K562 (cell line): Measurements from ENCODE around the gene HPCAL1. TPM values are rescaled to one million over a fixed set of nuclear protein-coding genes. Genes with fewer than 3 reads are reported as not detected.
A peak's percentile ranks its signal among the peaks of the same experiment; 100 is the strongest.

ENCODE experiments used
- HNRNPL ChIP-seq: fragments of 200-400 bp; formaldehyde crosslinking; IDR thresholded peaks from 2 replicates; pipeline ENCODE4 v1.6.1; 2017; ENCODE audit warnings: low read depth, mild to moderate bottlenecking, low read length
- IRF1 ChIP-seq: sonication (generic); formaldehyde crosslinking; IDR thresholded peaks from 2 replicates; pipeline ENCODE4 v1.8.0; 2022; ENCODE audit warnings: missing genetic modification reagents, mild to moderate bottlenecking, borderline replicate concordance
- MTA2 ChIP-seq: fragments of 450-650 bp; IDR thresholded peaks from 2 replicates; pipeline ENCODE4 v1.6.1; 2016; ENCODE audit warnings: low read depth
- NCOA2 ChIP-seq, 2 experiments: fragments of 450-650 bp; IDR thresholded peaks; 2 replicates each; pipeline ENCODE4 v1.6.1; 2018; ENCODE audit warnings: mild to moderate bottlenecking in 2 of 2, moderate library complexity in 1 of 2; ENCODE audit not compliant: partially characterized antibody in 2 of 2
- NR2C1 ChIP-seq, 2 experiments: fragments of 450-650 bp; IDR thresholded peaks; 2 replicates each; pipeline ENCODE4 v1.6.1; 2017; ENCODE audit warnings: mild to moderate bottlenecking in 2 of 2, antibody characterized with exemption in 1 of 2, inconsistent platforms in 1 of 2, missing compliant biosample characterization in 1 of 2, missing genetic modification characterization in 1 of 2
- PBX2 ChIP-seq, 2 experiments: IDR thresholded peaks in 1 of 2; conservative IDR thresholded peaks in 1 of 2; 2 replicates each; pipeline ENCODE4 v1.6.1; 2016; ENCODE audit warnings: low read depth in 2 of 2, mild to moderate bottlenecking in 1 of 2, missing compliant biosample characterization in 1 of 2, missing genetic modification characterization in 1 of 2, moderate library complexity in 1 of 2
- PTRF ChIP-seq: fragments of 450-650 bp; IDR thresholded peaks from 2 replicates; pipeline ENCODE4 v1.6.1; 2016; ENCODE audit warnings: mild to moderate bottlenecking, missing genetic modification characterization, missing compliant biosample characterization
- RAD21 ChIP-seq, 2 experiments: fragments of 250-450 bp in 1 of 2; fragments of 450-650 bp in 1 of 2; sonication (Bioruptor Pico) in 1 of 2; formaldehyde crosslinking in 1 of 2; IDR thresholded peaks in 1 of 2; conservative IDR thresholded peaks in 1 of 2; 2 replicates each; pipeline versions ENCODE4 v1.4.0 to v1.8.0; 2020 to 2022; ENCODE audit warnings: mild to moderate bottlenecking in 2 of 2, moderate library complexity in 1 of 2
- STAT5A ChIP-seq: IDR thresholded peaks from 2 replicates; pipeline ENCODE4 v1.6.1; 2012; ENCODE audit warnings: low read length, inconsistent platforms, borderline replicate concordance
- ZBTB1 ChIP-seq: sonication (generic); formaldehyde crosslinking; IDR thresholded peaks from 2 replicates; pipeline ENCODE4 v1.8.1; 2023; ENCODE audit warnings: missing genetic modification reagents, low read depth, mild to moderate bottlenecking, borderline replicate concordance
- ZNF12 ChIP-seq: sonication (generic); formaldehyde crosslinking; IDR thresholded peaks from 2 replicates; pipeline ENCODE4 v1.4.0; 2020; ENCODE audit warnings: mild to moderate bottlenecking, missing genetic modification reagents
- ZNF41 ChIP-seq: fragments of 250-450 bp; sonication (Bioruptor Pico); conservative IDR thresholded peaks from 2 replicates; pipeline ENCODE4 v1.4.0; 2020; ENCODE audit warnings: mild to moderate bottlenecking
- ZNF436 ChIP-seq: fragments of 250-450, 450-650 bp; sonication (Bioruptor Pico); formaldehyde crosslinking; IDR thresholded peaks from 2 replicates; pipeline ENCODE4 v1.7.0; 2020; ENCODE audit warnings: mild to moderate bottlenecking
- ZNF449 ChIP-seq: fragments of 250-450 bp; sonication (Bioruptor Pico); IDR thresholded peaks from 2 replicates; pipeline ENCODE4 v1.8.0; 2022; ENCODE audit warnings: moderate library complexity, mild to moderate bottlenecking, inconsistent platforms
- polyA plus RNA-seq, 8 experiments: library from polyadenylated mRNA; depleted of rRNA in 4 of 8; stranded (reverse) in 5 of 8; unstranded in 3 of 8; fragments of >200 nt; fragmentation: Nextera tagmentation in 2 of 8; fragmentation: Illumina TruSeq in 1 of 8; extraction: Ambion mirVana in 2 of 8; extraction: Trizol in 1 of 8; gene quantifications; 2 replicates each; pipeline versions ENCODE4 v1.2.1 to v1.2.3, GENCODE V29; 2011 to 2014; ENCODE audit warnings: inconsistent platforms in 1 of 8, missing spikeins in 1 of 8
- total RNA-seq, 7 experiments: library from RNA; depleted of rRNA in 6 of 7; stranded (reverse); fragments of >200 nt in 6 of 7; fragmentation: Illumina TruSeq in 2 of 7; extraction: Trizol in 2 of 7; gene quantifications; 2 replicates each; pipeline versions ENCODE4 v1.2.1 to v1.2.3, GENCODE V29; 2011 to 2021; ENCODE audit warnings: low replicate concordance in 1 of 7
- TF ChIP-seq, protein P1 (sequence below): fragments of 250-450 bp; sonication (Bioruptor Pico); IDR thresholded peaks from 2 replicates; pipeline ENCODE4 v1.8.0; 2021; ENCODE audit warnings: borderline replicate concordance, mild to moderate bottlenecking, moderate library complexity; ENCODE audit not compliant: poor library complexity, severe bottlenecking
- TF ChIP-seq, protein P2 (sequence below): fragments of 200-800 bp; sonication (Bioruptor generic); IDR thresholded peaks from 2 replicates; pipeline ENCODE4 v1.6.1; 2017; ENCODE audit warnings: missing genetic modification characterization, missing compliant biosample characterization

The HPCAL1 gene
- total and polyA plus RNA-seq, 9 of the 15 experiments (the other 6 are each of a cell fraction or from before 2014, with no cell fraction given) = 2.7 to 65.5 (median 23.9) TPM

- TF ChIP-seq NCOA2 (IDR thresholded peaks at IDR 0.05; ENCODE audit: partially characterized antibody in 2 of 2) = no peak
- TF ChIP-seq STAT5A = no peak
- TF ChIP-seq PBX2 (CRISPR knock-in tag; IDR thresholded peaks at IDR 0.05; ENCODE audit: low read depth) = no peak
- no peak for TF ChIP-seq PBX2 (tag; conservative IDR thresholded peaks at IDR 0.05; ENCODE audit: low read depth)
- no peak for TF ChIP-seq ZNF12 (CRISPR knock-in tag)
- TF ChIP-seq ZNF449 (CRISPR knock-in tag) = no peak
- TF ChIP-seq, protein P1, sequence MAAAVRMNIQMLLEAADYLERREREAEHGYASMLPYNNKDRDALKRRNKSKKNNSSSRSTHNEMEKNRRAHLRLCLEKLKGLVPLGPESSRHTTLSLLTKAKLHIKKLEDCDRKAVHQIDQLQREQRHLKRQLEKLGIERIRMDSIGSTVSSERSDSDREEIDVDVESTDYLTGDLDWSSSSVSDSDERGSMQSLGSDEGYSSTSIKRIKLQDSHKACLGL (CRISPR knock-in tag) = no peak
- TF ChIP-seq HNRNPL = no peak
- TF ChIP-seq NR2C1 (IDR thresholded peaks at IDR 0.05) = no peak
- TF ChIP-seq NR2C1 (tag; IDR thresholded peaks at IDR 0.05) = no peak; the same call in 1 of the 2 replicates
- TF ChIP-seq IRF1 (CRISPR knock-in tag) = no peak
- TF ChIP-seq MTA2 = no peak
- no peak for TF ChIP-seq ZBTB1 (CRISPR knock-in tag)
- no peak for TF ChIP-seq ZNF41 (CRISPR knock-in tag)
- no peak for TF ChIP-seq PTRF (tag)
- TF ChIP-seq, protein P2, sequence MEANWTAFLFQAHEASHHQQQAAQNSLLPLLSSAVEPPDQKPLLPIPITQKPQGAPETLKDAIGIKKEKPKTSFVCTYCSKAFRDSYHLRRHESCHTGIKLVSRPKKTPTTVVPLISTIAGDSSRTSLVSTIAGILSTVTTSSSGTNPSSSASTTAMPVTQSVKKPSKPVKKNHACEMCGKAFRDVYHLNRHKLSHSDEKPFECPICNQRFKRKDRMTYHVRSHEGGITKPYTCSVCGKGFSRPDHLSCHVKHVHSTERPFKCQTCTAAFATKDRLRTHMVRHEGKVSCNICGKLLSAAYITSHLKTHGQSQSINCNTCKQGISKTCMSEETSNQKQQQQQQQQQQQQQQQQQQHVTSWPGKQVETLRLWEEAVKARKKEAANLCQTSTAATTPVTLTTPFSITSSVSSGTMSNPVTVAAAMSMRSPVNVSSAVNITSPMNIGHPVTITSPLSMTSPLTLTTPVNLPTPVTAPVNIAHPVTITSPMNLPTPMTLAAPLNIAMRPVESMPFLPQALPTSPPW (CRISPR knock-in tag) = peak; percentile 96
- TF ChIP-seq RAD21 (CRISPR knock-in tag; conservative IDR thresholded peaks at IDR 0.05 in 1 of 2, IDR thresholded peaks at IDR 0.05 in 1 of 2) = 0 out of 4 replicates have a peak, but pooled peaks of 1 of the 2 experiments have one; percentile 7
- TF ChIP-seq ZNF436 = no peak
These were observed 19.3 kb upstream of the HPCAL1 start (continued) for GRCh38 chr2:10283106-10284062.
